Stimulated activated naive B cell treated with anti-CD40 and anti-IgM and Interleukin-4, amounts not matched to agents 10 μg/mL and 1 μg/mL and 100 μg/mL, for 72 hours (primary cell): ENCODE data around the gene AP1S1.

Experiments used
- ATAC-seq, 2 donors: fragments of 150-1000 bp; cut with Tn5 transposase; replicated peaks; 2 replicates each; pipeline ENCODE4 v1.10.0; 2021; ENCODE audit warnings: moderate library complexity in 1 of 2
- DNase-seq: peaks from one replicate; pipeline ENCODE4 v3.0.0; 2021
- H3K27ac Mint-ChIP-seq: one replicate; pipeline ENCODE4 v1.8.0; 2022; ENCODE audit warnings: mild to moderate bottlenecking, mixed read lengths
- H3K27me3 Mint-ChIP-seq, 2 donors: one replicate each; pipeline ENCODE4 v1.8.0; 2022; ENCODE audit warnings: mixed read lengths in 2 of 2
- H3K36me3 Mint-ChIP-seq, 2 donors: one replicate each; pipeline ENCODE4 v1.8.0; 2022; ENCODE audit warnings: mixed read lengths in 2 of 2, mild to moderate bottlenecking in 1 of 2
- H3K4me1 Mint-ChIP-seq, 2 donors: one replicate each; pipeline ENCODE4 v1.8.0; 2022; ENCODE audit warnings: mixed read lengths in 2 of 2, mild to moderate bottlenecking in 1 of 2
- H3K4me3 Mint-ChIP-seq, 2 donors: one replicate each; pipeline ENCODE4 v1.8.0; 2022; ENCODE audit warnings: mild to moderate bottlenecking in 2 of 2, mixed read lengths in 2 of 2, moderate library complexity in 1 of 2
- H3K9me3 Mint-ChIP-seq, 2 donors: one replicate each; pipeline ENCODE4 v1.8.0; 2022; ENCODE audit warnings: mixed read lengths in 2 of 2, mild to moderate bottlenecking in 1 of 2

The AP1S1 gene

GRCh38 chr7:101159696-101160674 lies 5.7 kb downstream of the AP1S1 start:
- no peak for DNase-seq
- H3K4me3 Mint-ChIP-seq = no peak overlapping the region
- peaks cover 13 to 53% of the 10 kb centered on the region in 2 donors for H3K4me1 Mint-ChIP-seq

GRCh38 chr7:101160910-101161309 lies 6.6 kb downstream of the AP1S1 start:
- H3K4me3 Mint-ChIP-seq = no peak overlapping the region
- peaks cover 26 to 45% of the 10 kb centered on the region in 2 donors for H3K36me3 Mint-ChIP-seq
- H3K4me1 Mint-ChIP-seq = peaks cover 16 to 53% of the 10 kb centered on the region in 2 donors

More at GRCh38 chr7:101159696-101160674, 5.7 kb downstream of the AP1S1 start:
- no peak for ATAC-seq
- H3K9me3 Mint-ChIP-seq = no peaks in the 10 kb centered on the region
- peaks cover 26 to 46% of the 10 kb centered on the region in 2 donors for H3K36me3 Mint-ChIP-seq
- H3K27me3 Mint-ChIP-seq = peaks cover 4 to 11% of the 10 kb centered on the region in 2 donors
- H3K27ac Mint-ChIP-seq = no peak overlapping the region

GRCh38 chr7:101161692-101162471 lies 7.6 kb downstream of the AP1S1 start:
- H3K4me1 Mint-ChIP-seq = peaks cover 20 to 54% of the 10 kb centered on the region in 2 donors
- peaks cover 2 to 3% of the 10 kb centered on the region in 2 donors for H3K9me3 Mint-ChIP-seq
- peaks cover 26 to 40% of the 10 kb centered on the region in 2 donors for H3K36me3 Mint-ChIP-seq
- H3K4me3 Mint-ChIP-seq = peak overlapping the region; percentile 75 to 84
- no peak for DNase-seq
- ATAC-seq = no peak
- H3K27ac Mint-ChIP-seq = no peak overlapping the region
- peaks cover 20 to 30% of the 10 kb centered on the region in 2 donors for H3K27me3 Mint-ChIP-seq

More at GRCh38 chr7:101160910-101161309, 6.6 kb downstream of the AP1S1 start:
- H3K27ac Mint-ChIP-seq = no peak overlapping the region
- ATAC-seq (no peak), DNase-seq (no peak)
- peaks cover 2 to 3% of the 10 kb centered on the region in 2 donors for H3K9me3 Mint-ChIP-seq
- H3K27me3 Mint-ChIP-seq = peaks cover 14 to 20% of the 10 kb centered on the region in 2 donors

- peak; percentile 35 to 52 for ATAC-seq
- peaks cover 19 to 34% of the 10 kb centered on the region in 2 donors for H3K36me3 Mint-ChIP-seq
- peak overlapping the region; percentile 75 to 84 for H3K4me3 Mint-ChIP-seq
- H3K27me3 Mint-ChIP-seq = peaks cover 29 to 38% of the 10 kb centered on the region in 2 donors
- peak overlapping the region; percentile 85 for H3K27ac Mint-ChIP-seq
- H3K4me1 Mint-ChIP-seq = peaks cover 26 to 59% of the 10 kb centered on the region in 2 donors
- no peak for DNase-seq
- H3K9me3 Mint-ChIP-seq = peaks cover 2 to 3% of the 10 kb centered on the region in 2 donors
These were observed 8.4 kb downstream of the AP1S1 start for GRCh38 chr7:101162551-101163278.

GRCh38 chr7:101163279-101164070 lies 9.2 kb downstream of the AP1S1 start:
- H3K27me3 Mint-ChIP-seq = peaks cover 36 to 46% of the 10 kb centered on the region in 2 donors
- ATAC-seq = no peak
- peaks cover 29 to 60% of the 10 kb centered on the region in 2 donors for H3K4me1 Mint-ChIP-seq
- no peak for DNase-seq
- H3K27ac Mint-ChIP-seq = no peak overlapping the region
- peak overlapping the region; percentile 78 to 84 for H3K4me3 Mint-ChIP-seq
- H3K9me3 Mint-ChIP-seq = peaks cover 2 to 3% of the 10 kb centered on the region in 2 donors
- H3K36me3 Mint-ChIP-seq = peaks cover 19 to 30% of the 10 kb centered on the region in 2 donors

- H3K27ac Mint-ChIP-seq = peak overlapping the region; percentile 86
- peaks cover 44 to 54% of the 10 kb centered on the region in 2 donors for H3K27me3 Mint-ChIP-seq
- peaks cover 34 to 66% of the 10 kb centered on the region in 2 donors for H3K4me1 Mint-ChIP-seq
- H3K36me3 Mint-ChIP-seq = peaks cover 16 to 22% of the 10 kb centered on the region in 2 donors
- H3K9me3 Mint-ChIP-seq = peaks cover 2 to 3% of the 10 kb centered on the region in 2 donors
- ATAC-seq (no peak), DNase-seq (no peak)
- H3K4me3 Mint-ChIP-seq = peak overlapping the region; percentile 48 to 84
These were observed 10.0 kb downstream of the AP1S1 start for GRCh38 chr7:101164071-101164840.

GRCh38 chr7:101165075-101165957 lies 11.0 kb downstream of the AP1S1 start, which contains the start of gene VGF:
Gene VGF, minus strand, starts transcription at chr7:101165569. Its CDS starts 726 bp downstream, at chr7:101164843.
- Mint-ChIP-seq H3K4me1 (peaks cover 43 to 76% of the 10 kb centered on the region in 2 donors), H3K27ac (peak within 1 kb of the TSS; percentile 98), H3K36me3 (peaks cover 6 to 11% of the 10 kb centered on the region in 2 donors), H3K4me3 (peak within 1 kb of the TSS; percentile 84 to 94), H3K27me3 (peaks cover 55 to 64% of the 10 kb centered on the region in 2 donors), H3K9me3 (peaks cover 2 to 3% of the 10 kb centered on the region in 2 donors)
- peak; percentile 83 for DNase-seq
- peak; percentile 82 to 84 for ATAC-seq

GRCh38 chr7:101165958-101166647 lies 11.8 kb downstream of the AP1S1 start:
- peaks cover 48 to 84% of the 10 kb centered on the region in 2 donors for H3K4me1 Mint-ChIP-seq
- no peak for DNase-seq
- peaks cover 2 to 3% of the 10 kb centered on the region in 2 donors for H3K9me3 Mint-ChIP-seq
- no peak for ATAC-seq
- H3K27me3 Mint-ChIP-seq = peaks cover 62 to 72% of the 10 kb centered on the region in 2 donors
- peaks cover 4 to 10% of the 10 kb centered on the region in 2 donors for H3K36me3 Mint-ChIP-seq
- peak overlapping the region; percentile 84 to 94 for H3K4me3 Mint-ChIP-seq
- H3K27ac Mint-ChIP-seq = peak overlapping the region; percentile 98

GRCh38 chr7:101166648-101166908 lies 12.3 kb downstream of the AP1S1 start:
- Mint-ChIP-seq H3K27ac (no peak overlapping the region), H3K36me3 (peaks cover 3 to 10% of the 10 kb centered on the region in 2 donors), H3K27me3 (peaks cover 67 to 77% of the 10 kb centered on the region in 2 donors), H3K9me3 (peaks cover 2 to 3% of the 10 kb centered on the region in 2 donors), H3K4me1 (peaks cover 53 to 89% of the 10 kb centered on the region in 2 donors), H3K4me3 (peak overlapping the region; percentile 84 to 94)
- DNase-seq (no peak), ATAC-seq (no peak)

- H3K4me1 Mint-ChIP-seq = peaks cover 56 to 93% of the 10 kb centered on the region in 2 donors
- H3K4me3 Mint-ChIP-seq = peak overlapping the region in 1 of 2 donors; percentile 14
- no peak for ATAC-seq
- H3K27ac Mint-ChIP-seq = no peak overlapping the region
- peaks cover 72 to 82% of the 10 kb centered on the region in 2 donors for H3K27me3 Mint-ChIP-seq
- H3K9me3 Mint-ChIP-seq = peaks cover 2 to 3% of the 10 kb centered on the region in 2 donors
- no peak for DNase-seq
- H3K36me3 Mint-ChIP-seq = peaks cover 4 to 12% of the 10 kb centered on the region in 2 donors
These were observed 12.8 kb downstream of the AP1S1 start for GRCh38 chr7:101166909-101167644.
